DMS53 treated with DMSO at 0.1 percent for 48 hours (cell line): ENCODE data around the gene TLL2.

Experiments
- DNase-seq: peaks from one replicate; lab custom pipeline; 2025; ENCODE audit not compliant: unreplicated experiment; lab: John Stamatoyannopoulos, UW

The TLL2 gene

GRCh38 chr10:96431211-96431970, 82.3 kb downstream of the TLL2 start:
- no peak for DNase-seq

GRCh38 chr10:96427291-96427690, 86.4 kb downstream of the TLL2 start:
- DNase-seq = no peak

DNA sequence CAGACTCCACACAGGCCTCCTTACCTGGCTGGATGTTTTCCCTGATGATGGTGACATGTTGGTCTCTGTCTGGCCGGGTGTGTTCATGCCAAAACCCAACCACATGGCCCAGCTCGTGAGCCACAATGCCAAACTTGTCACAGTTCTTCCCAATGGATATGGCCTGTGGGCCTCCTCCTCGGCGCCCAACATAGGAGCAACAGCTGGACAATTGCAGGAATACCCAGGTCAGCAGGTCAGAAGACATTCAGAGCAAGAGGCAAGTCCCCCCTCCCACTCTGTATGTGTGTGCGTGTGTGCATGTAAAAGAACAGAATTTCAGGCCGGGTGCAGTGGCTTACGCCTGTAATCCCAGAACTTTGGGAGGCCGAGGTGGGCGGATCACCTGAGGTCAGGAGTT, 91.2 kb downstream of the TLL2 start:
- DNase-seq = no peak

GRCh38 chr10:96421995-96422394, 91.7 kb downstream of the TLL2 start:
- DNase-seq = no peak

- no peak for DNase-seq
These were observed 93.3 kb downstream of the TLL2 start for GRCh38 chr10:96420228-96421009.

- no peak for DNase-seq
These were observed 94.4 kb downstream of the TLL2 start for GRCh38 chr10:96419351-96419750.

DNA sequence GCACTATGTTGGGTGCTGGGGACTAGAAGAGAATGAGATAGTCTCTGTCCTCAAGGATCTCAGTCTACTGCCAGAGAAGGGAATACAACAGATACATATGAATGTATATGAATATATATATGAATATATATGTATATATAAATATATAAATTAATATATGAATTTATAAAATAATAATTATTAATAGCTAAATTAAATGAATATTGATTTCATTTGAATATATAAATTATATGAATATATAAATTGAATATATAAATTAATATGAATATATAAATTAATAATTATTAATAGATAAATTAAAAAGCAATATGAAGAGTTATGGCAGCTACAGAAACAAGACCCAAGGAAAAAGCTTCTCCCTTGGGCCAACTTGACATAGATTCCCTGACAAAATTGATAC, 95.1 kb downstream of the TLL2 start:
- no peak for DNase-seq

DNA sequence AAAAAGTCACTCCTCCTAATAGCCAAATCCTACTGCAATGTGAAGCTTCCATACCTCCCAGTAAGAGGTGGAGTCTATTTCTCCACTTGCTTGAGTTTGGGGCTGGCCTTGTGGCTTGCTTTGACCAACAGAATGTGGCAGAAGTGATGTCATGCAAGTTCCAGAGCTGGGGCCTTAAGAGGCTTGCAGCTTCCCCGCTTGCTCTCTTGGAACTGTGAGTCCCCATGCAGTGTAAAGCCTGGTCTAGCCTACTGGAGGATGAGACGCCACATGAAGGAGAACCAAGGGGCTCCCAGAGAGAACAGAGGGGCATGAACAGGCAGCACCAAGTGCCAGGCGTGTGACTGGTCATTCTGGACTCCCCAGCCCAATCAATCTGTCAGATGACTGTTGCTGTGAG, 96.3 kb downstream of the TLL2 start:
- no peak for DNase-seq

- no peak for DNase-seq
These were observed 97.1 kb downstream of the TLL2 start for GRCh38 chr10:96416643-96417042.

DNA sequence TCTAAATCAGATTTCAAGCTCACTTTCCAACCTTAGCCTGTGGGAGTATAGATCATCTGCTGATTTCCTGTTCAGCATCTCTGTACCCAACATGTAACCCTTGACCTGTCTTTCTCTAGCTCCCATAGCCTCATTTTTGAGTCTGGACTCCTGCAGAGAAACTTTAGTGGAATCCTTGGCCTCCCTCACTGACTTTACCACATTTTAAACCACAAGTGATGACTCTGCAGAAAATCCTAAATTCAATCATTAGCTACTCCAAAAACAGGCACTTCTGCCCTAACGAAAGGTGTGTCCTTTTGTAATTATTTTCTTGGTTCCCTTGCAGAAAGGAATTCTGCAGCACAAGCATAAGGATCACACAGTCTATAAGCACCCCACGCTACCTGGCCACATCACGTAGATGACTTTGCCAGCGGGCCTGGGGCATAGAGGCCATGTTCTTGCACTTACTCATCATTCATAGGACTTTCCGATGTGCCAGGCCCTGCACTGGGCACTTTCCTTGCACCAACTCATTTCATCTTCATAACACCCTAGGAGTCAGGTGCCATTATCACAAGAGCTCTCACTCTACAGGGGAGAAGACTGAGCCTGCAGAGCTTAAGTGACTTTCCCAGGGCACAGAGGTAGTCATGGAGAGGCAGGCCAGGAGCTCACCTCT, 97.7 kb downstream of the TLL2 start:
- no peak for DNase-seq

- DNase-seq = no peak
These were observed 98.4 kb downstream of the TLL2 start for GRCh38 chr10:96415150-96415890.

- no peak for DNase-seq
These were observed 99.4 kb downstream of the TLL2 start for GRCh38 chr10:96414303-96414702.

DNA sequence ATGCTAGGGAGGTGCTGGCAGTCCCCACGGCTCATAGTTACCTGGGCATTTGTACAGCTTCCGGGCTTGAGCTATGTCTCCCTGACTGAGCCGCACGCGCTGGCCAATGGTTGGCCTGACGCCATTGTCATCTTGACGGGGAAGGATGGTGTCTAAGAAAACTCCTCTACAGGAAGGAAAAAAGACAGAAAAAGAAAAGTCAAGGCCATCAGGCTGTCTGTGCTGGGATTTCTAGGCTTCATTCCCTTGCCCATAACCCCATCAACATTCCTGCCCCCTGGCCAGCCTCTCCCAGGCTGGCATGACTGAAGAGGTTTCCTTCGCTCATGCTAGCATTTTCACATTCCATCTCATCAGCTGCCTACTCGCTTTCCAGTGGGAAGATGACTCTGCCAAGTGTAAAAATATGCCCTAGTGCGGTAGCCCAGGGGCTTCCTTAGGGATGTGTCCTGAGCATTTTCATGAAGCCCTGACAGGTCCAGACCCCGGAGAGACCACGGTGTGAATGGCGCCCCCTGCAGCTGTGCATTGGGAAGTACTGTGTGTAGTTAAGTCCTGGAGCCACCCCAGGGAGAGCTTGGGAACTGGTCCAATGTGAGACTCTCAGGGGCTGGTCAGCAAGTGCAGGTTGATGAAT, 100.5 kb downstream of the TLL2 start:
- DNase-seq = no peak

GRCh38 chr10:96411716-96412320, 101.9 kb downstream of the TLL2 start:
- no peak for DNase-seq

GRCh38 chr10:96410296-96410695, 103.4 kb downstream of the TLL2 start:
- DNase-seq = no peak

- DNase-seq = no peak
These were observed 105.5 kb downstream of the TLL2 start for GRCh38 chr10:96408201-96408600.

DNA sequence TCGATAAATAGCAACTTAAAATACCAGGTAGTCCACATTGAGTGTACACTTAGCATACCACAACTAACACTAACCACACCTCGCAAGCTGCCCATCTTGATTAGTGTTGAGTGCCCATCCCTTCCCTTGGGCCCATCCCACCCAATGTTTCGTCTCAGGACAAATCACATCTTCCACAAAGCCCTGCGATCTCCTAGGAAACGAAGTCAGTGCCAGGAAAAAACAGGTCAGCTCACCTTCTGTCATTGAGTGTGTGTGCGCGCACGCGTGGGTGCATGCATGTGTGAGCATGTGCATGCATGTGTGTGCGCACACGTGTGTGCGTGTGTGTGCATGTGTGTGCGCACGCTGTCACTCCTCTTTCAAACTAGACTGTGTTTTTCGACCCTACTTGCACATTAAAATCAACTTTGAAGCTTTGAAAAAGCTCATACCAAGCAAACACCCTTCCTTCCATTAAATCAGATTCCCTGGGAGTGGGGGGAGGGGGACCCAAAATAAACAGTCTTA, 106.1 kb downstream of the TLL2 start:
- DNase-seq = no peak

GRCh38 chr10:96406091-96406490, 107.6 kb downstream of the TLL2 start:
- DNase-seq = no peak

DNA sequence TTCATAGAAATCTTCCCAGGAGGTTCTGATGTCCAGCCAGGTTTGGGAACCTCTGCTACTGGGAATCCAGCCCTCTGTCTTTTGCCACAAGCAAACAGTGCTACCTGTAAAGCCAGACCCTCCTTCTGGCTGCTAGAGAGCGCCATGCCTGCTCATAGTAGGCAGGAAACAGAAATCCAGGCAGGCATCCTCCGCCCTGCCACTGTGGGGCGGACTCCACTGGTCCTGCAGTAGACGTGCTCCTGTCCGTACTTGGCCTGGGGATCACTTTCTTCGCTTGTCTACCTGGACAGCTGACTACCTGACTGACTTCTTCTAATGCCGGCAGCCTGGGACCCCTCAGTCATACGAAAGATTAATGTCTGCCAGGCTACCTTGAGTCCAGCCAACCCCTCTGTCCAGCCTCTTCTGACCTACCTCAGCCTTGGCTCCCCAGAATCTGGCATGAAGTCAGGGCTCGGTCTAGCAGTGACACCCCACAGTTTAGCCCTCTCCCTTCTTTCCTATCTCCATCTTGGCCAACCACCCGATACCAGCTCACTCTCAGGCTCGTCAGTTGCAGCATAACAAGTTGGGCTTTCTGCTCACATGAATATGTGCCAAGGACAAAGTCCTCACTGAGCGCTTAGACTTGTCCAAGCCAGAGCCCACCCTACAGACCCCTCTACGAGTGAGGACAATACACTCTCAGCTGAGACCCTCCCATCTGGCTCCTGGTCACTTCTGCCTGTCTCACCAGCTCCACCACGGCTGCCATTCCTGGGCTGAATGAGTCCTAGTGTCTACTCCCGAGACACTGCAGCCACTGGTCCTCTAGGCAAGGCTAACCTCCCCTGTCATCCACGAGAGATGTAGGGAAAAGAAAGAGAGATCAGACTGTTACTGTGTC, 111.1 kb downstream of the TLL2 start:
- DNase-seq = no peak
